Tibial nerve (tissue), 4 donors: ENCODE measurements around the gene UFM1. TPM values are rescaled to one million over a fixed set of nuclear protein-coding genes. Genes with fewer than 3 reads are reported as not detected.

ENCODE experiments used
- DNase-seq, 2 donors: peaks; one replicate each; pipeline ENCODE4 v3.0.0-alpha.2; 2019; ENCODE audit warnings: low spot score in 2 of 2
- H3K27ac ChIP-seq, 4 donors: fragments of 200-600 bp; sonication (generic) in 3 of 4; one replicate each; pipeline ENCODE4 v1.5.1; 2017 to 2019; ENCODE audit warnings: mild to moderate bottlenecking in 1 of 4
- H3K27me3 ChIP-seq, 2 donors: fragments of 200-600 bp; sonication (generic) in 1 of 2; one replicate each; pipeline versions ENCODE4 v1.5.1 to v1.6.0; 2017 to 2019
- H3K36me3 ChIP-seq, 3 donors: fragments of 200-600 bp; sonication (generic); one replicate each; pipeline ENCODE4 v1.5.1; 2018 to 2019
- H3K4me1 ChIP-seq, 4 donors: fragments of 200-600 bp; sonication (generic) in 3 of 4; one replicate each; pipeline ENCODE4 v1.5.1; 2017 to 2019
- H3K4me3 ChIP-seq, 4 donors: fragments of 200-600 bp; sonication (generic) in 3 of 4; one replicate each; pipeline ENCODE4 v1.5.1; 2017 to 2019; ENCODE audit warnings: mild to moderate bottlenecking in 1 of 4, moderate library complexity in 1 of 4
- H3K9me3 ChIP-seq, 4 donors: fragments of 200-600 bp; sonication (generic) in 3 of 4; one replicate each; pipeline ENCODE4 v1.5.1; 2017 to 2019
- EP300 ChIP-seq, 2 donors: sonication (generic); formaldehyde crosslinking; IDR thresholded peaks; one replicate each; pipeline ENCODE4 v1.6.1; 2017; ENCODE audit warnings: antibody characterized with exemption in 2 of 2, mild to moderate bottlenecking in 1 of 2
- POLR2A ChIP-seq, 2 donors: fragments of 450-650 bp; IDR thresholded peaks; one replicate each; pipeline ENCODE4 v1.6.1; 2017; ENCODE audit warnings: antibody characterized with exemption in 2 of 2, mild to moderate bottlenecking in 2 of 2, moderate library complexity in 2 of 2
- WGBS, 2 donors: methylation state at CpG; one replicate each; pipeline ENCODE4 v1.1.5; 2018; 5-methylcytosine and 5-hydroxymethylcytosine counted together
- total RNA-seq, 4 donors: library from RNA; depleted of rRNA; stranded (reverse); fragments of >200 nt; gene quantifications; one replicate each; pipeline ENCODE4 v1.1.0, GENCODE V29; 2016
- TF ChIP-seq, protein P1 (sequence below), 5 experiments: fragments of 200-600 bp in 3 of 5; fragments of 450-650 bp in 2 of 5; sonication (generic) in 3 of 5; IDR thresholded peaks; one replicate each; pipeline ENCODE4 v1.5.1; 2016 to 2019; ENCODE audit warnings: antibody characterized with exemption in 5 of 5, mild to moderate bottlenecking in 3 of 5, moderate library complexity in 2 of 5

The UFM1 gene
- total RNA-seq, 4 donors from 2014 or later: 37.5 to 47.7 (median 45.9) TPM

DNA sequence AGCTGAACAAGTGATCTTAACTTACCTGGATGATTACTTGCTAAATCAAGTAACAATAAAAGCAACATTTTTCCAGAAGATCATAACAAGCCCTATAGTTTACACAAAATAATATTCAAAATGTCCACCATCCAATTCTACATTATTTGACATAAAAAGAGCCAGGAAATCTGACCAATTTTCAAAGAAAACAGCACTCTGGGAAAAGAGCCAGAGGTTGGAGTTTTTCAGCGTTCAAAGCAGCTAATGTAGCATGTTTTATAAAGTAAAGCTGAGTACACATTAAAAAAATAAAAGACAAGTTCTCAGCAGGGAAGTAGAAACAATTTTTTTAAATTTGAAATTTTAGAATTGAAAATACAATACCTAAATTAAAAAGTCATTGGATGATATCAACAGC, 62.6 kb downstream of the UFM1 start:
- H3K36me3 ChIP-seq: no peaks in the 10 kb centered on the region
- no peaks in the 10 kb centered on the region for H3K9me3 ChIP-seq
- DNase-seq: no peak
- H3K27me3 ChIP-seq: no peaks in the 10 kb centered on the region
- 36 to 38% methylated on average over 1 of the region's 1 CpG for WGBS, 2 donors
- H3K4me3 ChIP-seq: no peak overlapping the region
- no peak overlapping the region for H3K27ac ChIP-seq
- H3K4me1 ChIP-seq: no peaks in the 10 kb centered on the region
- TF ChIP-seq, protein P1, sequence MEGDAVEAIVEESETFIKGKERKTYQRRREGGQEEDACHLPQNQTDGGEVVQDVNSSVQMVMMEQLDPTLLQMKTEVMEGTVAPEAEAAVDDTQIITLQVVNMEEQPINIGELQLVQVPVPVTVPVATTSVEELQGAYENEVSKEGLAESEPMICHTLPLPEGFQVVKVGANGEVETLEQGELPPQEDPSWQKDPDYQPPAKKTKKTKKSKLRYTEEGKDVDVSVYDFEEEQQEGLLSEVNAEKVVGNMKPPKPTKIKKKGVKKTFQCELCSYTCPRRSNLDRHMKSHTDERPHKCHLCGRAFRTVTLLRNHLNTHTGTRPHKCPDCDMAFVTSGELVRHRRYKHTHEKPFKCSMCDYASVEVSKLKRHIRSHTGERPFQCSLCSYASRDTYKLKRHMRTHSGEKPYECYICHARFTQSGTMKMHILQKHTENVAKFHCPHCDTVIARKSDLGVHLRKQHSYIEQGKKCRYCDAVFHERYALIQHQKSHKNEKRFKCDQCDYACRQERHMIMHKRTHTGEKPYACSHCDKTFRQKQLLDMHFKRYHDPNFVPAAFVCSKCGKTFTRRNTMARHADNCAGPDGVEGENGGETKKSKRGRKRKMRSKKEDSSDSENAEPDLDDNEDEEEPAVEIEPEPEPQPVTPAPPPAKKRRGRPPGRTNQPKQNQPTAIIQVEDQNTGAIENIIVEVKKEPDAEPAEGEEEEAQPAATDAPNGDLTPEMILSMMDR (IDR thresholded peaks at IDR 0.05): no peak
- TF ChIP-seq EP300 (IDR thresholded peaks at IDR 0.05): no peak
- TF ChIP-seq POLR2A (IDR thresholded peaks at IDR 0.05): no peak
